ENCODE data around the gene PLLP.

DNA sequence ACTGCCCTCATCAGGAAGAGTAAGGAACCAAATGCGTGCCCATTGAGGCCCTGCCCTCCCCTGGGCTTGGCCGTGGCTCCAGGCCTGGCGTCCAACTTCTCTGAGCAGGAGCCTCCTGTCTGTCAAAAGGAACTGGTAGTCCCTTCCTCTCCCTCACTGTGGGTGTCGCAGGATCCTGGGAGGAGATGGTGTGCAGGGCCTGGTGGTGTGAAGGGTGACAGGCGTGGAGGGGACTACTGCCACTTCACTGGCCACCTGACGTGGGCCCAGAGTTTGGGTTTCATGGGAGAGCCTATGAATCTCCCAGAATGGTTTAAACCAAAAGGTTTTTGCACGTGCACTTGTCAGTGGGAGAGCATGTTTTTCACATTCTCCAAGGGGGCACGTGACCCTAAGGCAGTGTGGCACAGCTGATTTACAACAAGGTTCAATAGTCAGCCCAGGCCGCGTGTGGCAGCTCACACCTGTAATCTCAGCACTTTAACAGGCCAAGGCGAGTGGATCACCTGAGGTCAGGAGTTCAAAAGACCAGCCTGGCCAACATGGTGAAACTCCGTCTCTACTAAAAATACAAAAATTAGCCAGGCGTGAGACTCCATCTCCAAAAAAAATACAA is 26.9 kb downstream of the PLLP start:
- TF ChIP-seq CEBPB (IDR thresholded peaks at IDR 0.05): no peak
- TF ChIP-seq, protein P1, sequence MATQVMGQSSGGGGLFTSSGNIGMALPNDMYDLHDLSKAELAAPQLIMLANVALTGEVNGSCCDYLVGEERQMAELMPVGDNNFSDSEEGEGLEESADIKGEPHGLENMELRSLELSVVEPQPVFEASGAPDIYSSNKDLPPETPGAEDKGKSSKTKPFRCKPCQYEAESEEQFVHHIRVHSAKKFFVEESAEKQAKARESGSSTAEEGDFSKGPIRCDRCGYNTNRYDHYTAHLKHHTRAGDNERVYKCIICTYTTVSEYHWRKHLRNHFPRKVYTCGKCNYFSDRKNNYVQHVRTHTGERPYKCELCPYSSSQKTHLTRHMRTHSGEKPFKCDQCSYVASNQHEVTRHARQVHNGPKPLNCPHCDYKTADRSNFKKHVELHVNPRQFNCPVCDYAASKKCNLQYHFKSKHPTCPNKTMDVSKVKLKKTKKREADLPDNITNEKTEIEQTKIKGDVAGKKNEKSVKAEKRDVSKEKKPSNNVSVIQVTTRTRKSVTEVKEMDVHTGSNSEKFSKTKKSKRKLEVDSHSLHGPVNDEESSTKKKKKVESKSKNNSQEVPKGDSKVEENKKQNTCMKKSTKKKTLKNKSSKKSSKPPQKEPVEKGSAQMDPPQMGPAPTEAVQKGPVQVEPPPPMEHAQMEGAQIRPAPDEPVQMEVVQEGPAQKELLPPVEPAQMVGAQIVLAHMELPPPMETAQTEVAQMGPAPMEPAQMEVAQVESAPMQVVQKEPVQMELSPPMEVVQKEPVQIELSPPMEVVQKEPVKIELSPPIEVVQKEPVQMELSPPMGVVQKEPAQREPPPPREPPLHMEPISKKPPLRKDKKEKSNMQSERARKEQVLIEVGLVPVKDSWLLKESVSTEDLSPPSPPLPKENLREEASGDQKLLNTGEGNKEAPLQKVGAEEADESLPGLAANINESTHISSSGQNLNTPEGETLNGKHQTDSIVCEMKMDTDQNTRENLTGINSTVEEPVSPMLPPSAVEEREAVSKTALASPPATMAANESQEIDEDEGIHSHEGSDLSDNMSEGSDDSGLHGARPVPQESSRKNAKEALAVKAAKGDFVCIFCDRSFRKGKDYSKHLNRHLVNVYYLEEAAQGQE (IDR thresholded peaks at IDR 0.05; ENCODE audit: low read depth): no peak

Data from Ishikawa (cell line).